Smooth muscle cell of the brain vasculature (primary cell): Measurements from ENCODE around the gene PAX8.

Experiments used
- DNase-seq: peaks from one replicate; pipeline ENCODE4 v3.0.0-alpha.2; 2012; ENCODE audit warnings: low read depth, low spot score

Gene PAX8

GRCh38 chr2:113266431-113266830 is 12.3 kb downstream of the PAX8 start:
- no peak for DNase-seq

- DNase-seq: no peak
These were observed 13.9 kb downstream of the PAX8 start for GRCh38 chr2:113264713-113265403.

- no peak for DNase-seq
These were observed 15.2 kb downstream of the PAX8 start for GRCh38 chr2:113263546-113263945.

- no peak for DNase-seq
These were observed 17.7 kb downstream of the PAX8 start for GRCh38 chr2:113260991-113261390.

- no peak for DNase-seq
These were observed 20.1 kb downstream of the PAX8 start for GRCh38 chr2:113258471-113259147.

- no peak for DNase-seq
These were observed 21.0 kb downstream of the PAX8 start for GRCh38 chr2:113257516-113258264.

GRCh38 chr2:113255140-113256070 is 23.3 kb downstream of the PAX8 start:
- DNase-seq: no peak

GRCh38 chr2:113253453-113253852 is 25.3 kb downstream of the PAX8 start:
- DNase-seq: no peak

- no peak for DNase-seq
These were observed 26.6 kb downstream of the PAX8 start for GRCh38 chr2:113252047-113252590.

GRCh38 chr2:113251118-113251517 is 27.6 kb downstream of the PAX8 start:
- no peak for DNase-seq

- peak; percentile 60 for DNase-seq
These were observed 29.5 kb downstream of the PAX8 start for GRCh38 chr2:113248997-113249770.

- no peak for DNase-seq
These were observed 32.1 kb downstream of the PAX8 start for GRCh38 chr2:113246606-113247005.

GRCh38 chr2:113245276-113245711 is 33.4 kb downstream of the PAX8 start:
- no peak for DNase-seq

GRCh38 chr2:113242327-113242726 is 36.4 kb downstream of the PAX8 start:
- no peak for DNase-seq

- peak; percentile 93 for DNase-seq
These were observed 37.5 kb downstream of the PAX8 start for GRCh38 chr2:113240915-113241911.

- DNase-seq: peak; percentile 95
These were observed 38.4 kb downstream of the PAX8 start for GRCh38 chr2:113240150-113240914.

GRCh38 chr2:113238871-113239839 is 39.6 kb downstream of the PAX8 start:
- no peak for DNase-seq
